Measurements from ENCODE around the gene TP53I13. TPM values are rescaled to one million over a fixed set of nuclear protein-coding genes. Genes with fewer than 3 reads are reported as not detected.

Gene TP53I13
- total RNA-seq, 1 experiment from 2014 or later, result 28.1 TPM

GRCh38 chr17:29584452-29585079 lies 16.1 kb downstream of the TP53I13 start:
- Mint-ChIP-seq H3K27me3 (ENCODE audit: low read depth) (no peaks in the 10 kb centered on the region), H3K4me1 (peaks cover 28 to 43% of the 10 kb centered on the region in 2 experiments), H3K36me3 (ENCODE audit: insufficient read depth in 1 of 3, low read depth in 3 of 3) (peaks cover 19 to 36% (median 30%) of the 10 kb centered on the region in 3 experiments), H3K9me3 (no peaks in the 10 kb centered on the region), H3K4me3 (peak overlapping the region in 1 of 2 experiments; percentile 38; a peak in 1 of 5 replicates), H3K27ac (peak overlapping the region; percentile 55 to 91 (median 77); a peak in 3 of 7 replicates)
- DNase-seq, result no peak
- no peak overlapping the region for H2BK120ac ChIP-seq (ENCODE audit: low read depth, low read length, poor library complexity, severe bottlenecking)
- peaks cover 15% of the 10 kb centered on the region; the same call in 1 of the 2 replicates for H3K4me1 ChIP-seq (ENCODE audit: insufficient read depth, low read length)
- no peak overlapping the region for H2BK12ac ChIP-seq (ENCODE audit: insufficient read length, low read depth, low read length)
- H2BK5ac ChIP-seq (ENCODE audit: insufficient read length, low read length), result no peak overlapping the region
- H3K79me2 ChIP-seq (ENCODE audit: insufficient read depth, low read length), result peaks cover 23% of the 10 kb centered on the region; the same call in 1 of the 2 replicates
- H4K5ac ChIP-seq (ENCODE audit: insufficient read length, low read depth, low read length), result no peak overlapping the region
- H3K27ac ChIP-seq (ENCODE audit: insufficient read length, low read depth, low read length), result no peak overlapping the region
- H3K23ac ChIP-seq (ENCODE audit: insufficient read length, low read depth, low read length), result no peak overlapping the region
- H3T11ph ChIP-seq (ENCODE audit: low read length), result no peak overlapping the region
- no peak overlapping the region for H3K56ac ChIP-seq (ENCODE audit: insufficient read length, low read depth, low read length)
- no peak overlapping the region for H2AK5ac ChIP-seq (ENCODE audit: insufficient read length, low read length)
- H2AFZ ChIP-seq (ENCODE audit: low read length), result no peak overlapping the region
- H3K4me2 ChIP-seq (ENCODE audit: insufficient read depth, insufficient read length, low read length), result no peak overlapping the region
- H4K20me1 ChIP-seq (ENCODE audit: control insufficient read depth, insufficient read depth, insufficient read length), result no peaks in the 10 kb centered on the region
- no peak for TF ChIP-seq CTCF (conservative IDR thresholded peaks at IDR 0.05)
- no peaks in the 10 kb centered on the region for H3K9me3 ChIP-seq (ENCODE audit: control insufficient read depth, low read depth, low read length)
- H3K9ac ChIP-seq (ENCODE audit: extremely low read depth, insufficient read length, low read length), result no peak overlapping the region
- H3K18ac ChIP-seq (ENCODE audit: insufficient read length, low read depth, low read length), result no peak overlapping the region
- no peak overlapping the region for H2BK20ac ChIP-seq (ENCODE audit: low read depth, low read length, poor library complexity, severe bottlenecking)
- H3K27me3 ChIP-seq (ENCODE audit: insufficient read depth, low read length), result no peaks in the 10 kb centered on the region
- no CpG with 5 or more reads among the region's 12 CpGs for WGBS (ENCODE audit: extremely low coverage, insufficient read length, low lambda C conversion rate)
- H2BK15ac ChIP-seq (ENCODE audit: low read depth, low read length), result no peak overlapping the region
- peaks cover 4% of the 10 kb centered on the region for H3K79me1 ChIP-seq (ENCODE audit: insufficient read depth, low read depth, low read length, poor library complexity, severe bottlenecking)
- H3K14ac ChIP-seq (ENCODE audit: insufficient read depth, low read length), result no peak overlapping the region
- H4K8ac ChIP-seq (replicated peaks; ENCODE audit: insufficient read length, low read depth, low read length), result no peak overlapping the region
- no peak overlapping the region for H3K4ac ChIP-seq (ENCODE audit: low read depth, low read length)
- no peak overlapping the region for H4K91ac ChIP-seq (ENCODE audit: insufficient read length, low read depth, low read length)
- peaks cover 10% of the 10 kb centered on the region for H3K23me2 ChIP-seq (ENCODE audit: insufficient read length, low read depth, low read length, poor library complexity, severe bottlenecking)

Data from H9 (cell line).